Measurements from ENCODE around the gene TM9SF4.

TM9SF4 gene

GRCh38 chr20:32207626-32208498 lies 98.3 kb downstream of the TM9SF4 start, which contains the start of the genes PLAGL2 and POFUT1 (continued):
- TF ChIP-seq ZNF692 (tag by site-specific recombination; IDR thresholded peaks at IDR 0.05), result peak; percentile 53
- TF ChIP-seq KLF7 (tag by site-specific recombination; IDR thresholded peaks at IDR 0.05; ENCODE audit: borderline replicate concordance), result no peak
- TF ChIP-seq ZNF571 (tag by site-specific recombination; IDR thresholded peaks at IDR 0.05), result no peak
- 0 out of 2 replicates have a peak, but pooled peaks have one; percentile 19 for TF ChIP-seq ZNF121 (tag by site-specific recombination; IDR thresholded peaks at IDR 0.05)
- TF ChIP-seq OVOL3 (tag by site-specific recombination; IDR thresholded peaks at IDR 0.05), result no peak
- TF ChIP-seq ZNF488 (tag by site-specific recombination; IDR thresholded peaks at IDR 0.05), result no peak
- no peak for TF ChIP-seq ZNF830 (tag by site-specific recombination; IDR thresholded peaks at IDR 0.05; ENCODE audit: low read depth)
- TF ChIP-seq ZXDB (tag by site-specific recombination; IDR thresholded peaks at IDR 0.05), result 0 out of 2 replicates have a peak, but pooled peaks have one; percentile 32
- TF ChIP-seq ZNF654 (tag by site-specific recombination; IDR thresholded peaks at IDR 0.05; ENCODE audit: low read depth), result no peak
- TF ChIP-seq PRDM2 (tag by site-specific recombination; IDR thresholded peaks at IDR 0.05; ENCODE audit: borderline replicate concordance), result no peak
- no peak for TF ChIP-seq GLIS1 (tag by site-specific recombination; IDR thresholded peaks at IDR 0.05)
- no peak for TF ChIP-seq HOXC10 (CRISPR knock-in tag; IDR thresholded peaks at IDR 0.05)
- peak; percentile 39; the same call in 1 of the 2 replicates for TF ChIP-seq ZNF596 (tag by site-specific recombination; IDR thresholded peaks at IDR 0.05)
- TF ChIP-seq ZNF148 (tag by site-specific recombination; IDR thresholded peaks at IDR 0.05; ENCODE audit: borderline replicate concordance), result no peak
- TF ChIP-seq KLF17 (tag by site-specific recombination; IDR thresholded peaks at IDR 0.05), result peak; percentile 37; the same call in 1 of the 2 replicates
- TF ChIP-seq ZNF155 (tag by site-specific recombination; IDR thresholded peaks at IDR 0.05), result no peak
- peak; percentile 50; the same call in 1 of the 2 replicates for TF ChIP-seq CTCF (tag by site-specific recombination; IDR thresholded peaks at IDR 0.05)
- TF ChIP-seq ZSCAN16 (tag by site-specific recombination; IDR thresholded peaks at IDR 0.05), result no peak
- no peak; the same call in 1 of the 2 replicates for TF ChIP-seq OSR2 (tag by site-specific recombination; IDR thresholded peaks at IDR 0.05)
- no peak for TF ChIP-seq ZFP69B (tag by site-specific recombination; IDR thresholded peaks at IDR 0.05)
- TF ChIP-seq ZSCAN5A (tag by site-specific recombination; IDR thresholded peaks at IDR 0.05), result no peak
- TF ChIP-seq ZNF404 (tag by site-specific recombination; IDR thresholded peaks at IDR 0.05), result no peak
- TF ChIP-seq ZNF302 (tag by site-specific recombination; IDR thresholded peaks at IDR 0.05; ENCODE audit: low read depth), result no peak
- no peak for TF ChIP-seq ZNF747 (tag by site-specific recombination; IDR thresholded peaks at IDR 0.05)
